ENCODE data around the gene C16orf86. TPM values are rescaled to one million over a fixed set of nuclear protein-coding genes. Genes with fewer than 3 reads are reported as not detected.

C16orf86 gene
- total RNA-seq, 2 donors from 2014 or later: 7.5 to 9.6 TPM

- Histone ChIP-seq H3K27me3 (no peaks in the 10 kb centered on the region), H3K9me3 (no peaks in the 10 kb centered on the region), H3K36me3 (replicated peaks in 1 of 2; ENCODE audit: insufficient read depth in 1 of 2, low read depth in 2 of 2) (no peaks in the 10 kb centered on the region), H3K4me3 (no peak overlapping the region), H3K27ac (no peak overlapping the region), H3K4me1 (peaks cover 13% of the 10 kb centered on the region)
- TF ChIP-seq POLR2A (IDR thresholded peaks at IDR 0.05) (no peak), CTCF (IDR thresholded peaks at IDR 0.05) (no peak)
- intact Hi-C loops (cut with DNase I): no loop called here
- WGBS, 2 donors: 81 to 82% methylated on average over 5 of the region's 5 CpGs
- no peak for ATAC-seq
- no peak for DNase-seq
Measured at GRCh38 chr16:67704110-67704509, 37.5 kb downstream of the C16orf86 start.

- ATAC-seq (no peak), DNase-seq (no peak)
- Histone ChIP-seq H3K4me1 (peaks cover 15% of the 10 kb centered on the region), H3K36me3 (replicated peaks in 1 of 2; ENCODE audit: insufficient read depth in 1 of 2, low read depth in 2 of 2) (no peaks in the 10 kb centered on the region), H3K27ac (no peak overlapping the region), H3K9me3 (no peaks in the 10 kb centered on the region), H3K27me3 (no peaks in the 10 kb centered on the region), H3K4me3 (no peak overlapping the region)
- intact Hi-C loops (cut with DNase I): no loop called here
- 95 to 99% methylated on average over 4 of the region's 4 CpGs for WGBS, 2 donors
- no peak for TF ChIP-seq CTCF (IDR thresholded peaks at IDR 0.05)
- TF ChIP-seq POLR2A (IDR thresholded peaks at IDR 0.05): no peak
Measured at GRCh38 chr16:67707210-67707609, 40.6 kb downstream of the C16orf86 start.

GRCh38 chr16:67707790-67708189, 41.2 kb downstream of the C16orf86 start:
- intact Hi-C loops (cut with DNase I): no loop called here
- Histone ChIP-seq H3K36me3 (replicated peaks in 1 of 2; ENCODE audit: insufficient read depth in 1 of 2, low read depth in 2 of 2) (no peaks in the 10 kb centered on the region), H3K4me3 (no peak overlapping the region), H3K27me3 (no peaks in the 10 kb centered on the region), H3K9me3 (no peaks in the 10 kb centered on the region), H3K4me1 (peaks cover 15% of the 10 kb centered on the region), H3K27ac (no peak overlapping the region)
- 97 to 99% methylated on average over 5 of the region's 5 CpGs for WGBS, 2 donors
- TF ChIP-seq CTCF (IDR thresholded peaks at IDR 0.05) (no peak), POLR2A (IDR thresholded peaks at IDR 0.05) (no peak)
- ATAC-seq (no peak), DNase-seq (no peak)

- no peak for ATAC-seq
- intact Hi-C loops (cut with DNase I): no loop called here
Measured at GRCh38 chr16:67708368-67708771, 41.8 kb downstream of the C16orf86 start.

More at GRCh38 chr16:67708368-67708771, 41.8 kb downstream of the C16orf86 start:
- no peak overlapping the region for H3K4me3 ChIP-seq
- 81 to 82% methylated on average over 2 of the region's 2 CpGs for WGBS, 2 donors
- H3K27me3 ChIP-seq: no peaks in the 10 kb centered on the region
- DNase-seq: no peak
- H3K4me1 ChIP-seq: peaks cover 18% of the 10 kb centered on the region
- H3K36me3 ChIP-seq (replicated peaks in 1 of 2; ENCODE audit: insufficient read depth in 1 of 2, low read depth in 2 of 2): no peaks in the 10 kb centered on the region
- TF ChIP-seq POLR2A (IDR thresholded peaks at IDR 0.05) (no peak), CTCF (IDR thresholded peaks at IDR 0.05) (no peak)
- no peak overlapping the region for H3K27ac ChIP-seq
- no peaks in the 10 kb centered on the region for H3K9me3 ChIP-seq
